ENCODE results near the gene TEX13B. TPM values are rescaled to one million over a fixed set of nuclear protein-coding genes. Genes with fewer than 3 reads are reported as not detected.

The TEX13B gene
- total RNA-seq, 1 experiment from 2014 or later = 0.42 TPM

- H2BK15ac ChIP-seq (ENCODE audit: low read depth, low read length) = no peak overlapping the region
- Mint-ChIP-seq H3K9me3 (peaks cover 0 to 28% of the 10 kb centered on the region in 2 experiments; a peak in 2 of 5 replicates), H3K27ac (no peak overlapping the region), H3K4me1 (peaks cover 5 to 15% of the 10 kb centered on the region in 2 experiments; a peak in 3 of 4 replicates), H3K36me3 (ENCODE audit: insufficient read depth in 1 of 3, low read depth in 3 of 3) (peaks cover 0 to 15% (median 6%) of the 10 kb centered on the region in 3 experiments; a peak in 4 of 7 replicates), H3K27me3 (ENCODE audit: low read depth) (peaks cover 2% of the 10 kb centered on the region), H3K4me3 (peak overlapping the region in 1 of 2 experiments; percentile 84; a peak in 2 of 5 replicates)
- H3K79me2 ChIP-seq (ENCODE audit: insufficient read depth, low read length) = no peaks in the 10 kb centered on the region
- H3K9me3 ChIP-seq (ENCODE audit: control insufficient read depth, low read depth, low read length) = no peaks in the 10 kb centered on the region
- H2BK20ac ChIP-seq (ENCODE audit: low read depth, low read length, poor library complexity, severe bottlenecking) = no peak overlapping the region
- no peak overlapping the region for H3K4ac ChIP-seq (ENCODE audit: low read depth, low read length)
- no peak overlapping the region for H3K27ac ChIP-seq (ENCODE audit: insufficient read length, low read depth, low read length)
- H3K9ac ChIP-seq (ENCODE audit: extremely low read depth, insufficient read length, low read length) = no peak overlapping the region
- no peak overlapping the region for H3K14ac ChIP-seq (ENCODE audit: insufficient read depth, low read length)
- no peaks in the 10 kb centered on the region for H3K27me3 ChIP-seq (ENCODE audit: insufficient read depth, low read length)
- TF ChIP-seq CTCF (conservative IDR thresholded peaks at IDR 0.05) = no peak
- H2BK5ac ChIP-seq (ENCODE audit: insufficient read length, low read length) = no peak overlapping the region
- H3K23me2 ChIP-seq (ENCODE audit: insufficient read length, low read depth, low read length, poor library complexity, severe bottlenecking) = no peaks in the 10 kb centered on the region
- DNase-seq = no peak
- H3T11ph ChIP-seq (ENCODE audit: low read length) = no peak overlapping the region
- H4K5ac ChIP-seq (ENCODE audit: insufficient read length, low read depth, low read length) = no peak overlapping the region
- H4K91ac ChIP-seq (ENCODE audit: insufficient read length, low read depth, low read length) = no peak overlapping the region
- H2AFZ ChIP-seq (ENCODE audit: low read length) = no peak overlapping the region
- H2AK5ac ChIP-seq (ENCODE audit: insufficient read length, low read length) = no peak overlapping the region
- no CpG with 5 or more reads among the region's 7 CpGs for WGBS (ENCODE audit: extremely low coverage, insufficient read length, low lambda C conversion rate)
- H4K20me1 ChIP-seq (ENCODE audit: control insufficient read depth, insufficient read depth, insufficient read length) = no peaks in the 10 kb centered on the region
- H3K4me2 ChIP-seq (ENCODE audit: insufficient read depth, insufficient read length, low read length) = peak overlapping the region; percentile 66
- H3K23ac ChIP-seq (ENCODE audit: insufficient read length, low read depth, low read length) = no peak overlapping the region
- H3K56ac ChIP-seq (ENCODE audit: insufficient read length, low read depth, low read length) = no peak overlapping the region
- no peak overlapping the region for H3K18ac ChIP-seq (ENCODE audit: insufficient read length, low read depth, low read length)
- H3K79me1 ChIP-seq (ENCODE audit: insufficient read depth, low read depth, low read length, poor library complexity, severe bottlenecking) = no peaks in the 10 kb centered on the region
- no peak overlapping the region for H2BK120ac ChIP-seq (ENCODE audit: low read depth, low read length, poor library complexity, severe bottlenecking)
- H2BK12ac ChIP-seq (ENCODE audit: insufficient read length, low read depth, low read length) = no peak overlapping the region
- no peaks in the 10 kb centered on the region; the same call in 1 of the 2 replicates for H3K4me1 ChIP-seq (ENCODE audit: insufficient read depth, low read length)
- no peak overlapping the region for H4K8ac ChIP-seq (replicated peaks; ENCODE audit: insufficient read length, low read depth, low read length)
Measured at GRCh38 chrX:107935200-107935599, 47.0 kb downstream of the TEX13B start.
